GM21529 (cell line): ENCODE measurements around the gene DARS2.
"Not testable (repeated sequence)": the region's sequence is repeated elsewhere in the genome, so short reads cannot be mapped to it uniquely, and the experiment has no call there.

Experiments used
- ATAC-seq: cut with Tn5 transposase; IDR thresholded peaks from one replicate; pipeline ENCODE4 v1.9.1; 2021; ENCODE audit not compliant: unreplicated experiment

Gene DARS2

DNA sequence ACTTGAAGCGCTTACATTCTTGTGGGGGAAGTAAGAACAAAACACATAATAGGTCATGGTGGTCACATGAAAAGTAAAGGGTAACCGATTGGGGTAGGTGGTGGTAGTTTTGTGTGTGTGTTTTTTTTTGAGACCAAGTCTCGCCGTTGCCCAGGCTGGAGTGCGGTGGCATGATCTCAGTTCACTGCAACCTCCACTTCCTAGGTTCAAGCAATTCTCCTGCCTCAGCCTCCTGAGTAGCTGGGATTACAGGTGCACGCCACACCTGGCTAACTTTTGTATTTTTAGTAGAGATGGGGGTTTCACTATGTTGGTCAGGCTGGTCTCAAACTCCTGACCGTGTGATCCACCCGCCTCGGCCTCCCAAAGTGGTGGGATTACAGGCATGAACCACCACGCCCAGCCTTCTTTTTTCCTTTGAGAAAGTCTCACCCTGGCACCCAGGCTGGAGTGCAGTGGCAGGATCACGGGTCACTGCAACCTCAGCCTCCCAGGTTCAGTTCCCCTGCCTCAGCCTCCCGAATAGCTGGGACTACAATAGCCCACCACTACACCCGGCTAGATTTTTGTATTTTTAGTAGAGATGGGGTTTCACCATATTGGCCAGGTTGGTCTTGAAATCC is 37.8 kb downstream of the DARS2 start:
- ATAC-seq = not testable (repeated sequence)

GRCh38 chr1:173862769-173863223 is 38.3 kb downstream of the DARS2 start:
- ATAC-seq = no peak

- ATAC-seq = no peak
These were observed 39.0 kb downstream of the DARS2 start for GRCh38 chr1:173863224-173864161.

DNA sequence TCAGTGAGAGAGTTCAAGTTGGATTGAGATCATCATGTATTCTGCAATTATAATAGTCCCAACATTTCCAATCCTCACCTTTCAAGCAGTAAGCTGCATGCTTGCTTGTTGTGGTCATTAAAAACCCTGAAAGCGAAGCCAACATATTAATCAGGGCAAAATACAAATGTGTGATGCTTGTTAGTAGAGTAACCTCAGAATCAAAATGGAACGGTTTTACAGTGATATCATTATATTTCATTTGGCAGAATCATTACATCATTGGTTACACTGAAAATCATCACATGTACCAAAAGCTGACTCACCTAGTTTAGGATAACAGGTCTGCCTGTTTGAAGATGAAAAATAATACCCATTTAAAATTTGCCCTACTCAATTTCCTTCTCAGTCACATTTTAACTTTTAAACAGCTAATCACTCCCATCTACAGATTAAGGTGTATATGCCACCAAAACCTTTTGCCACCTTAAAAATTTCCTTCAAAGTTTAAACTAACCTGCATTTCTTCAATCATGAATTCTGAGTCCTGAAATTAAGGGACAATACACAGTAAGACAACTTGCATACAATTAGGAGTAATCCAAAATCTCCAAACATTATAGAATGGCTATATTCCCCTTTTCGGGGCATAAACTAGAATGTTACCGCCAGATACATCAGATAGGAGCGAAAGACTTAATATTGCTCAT is 39.9 kb downstream of the DARS2 start:
- ATAC-seq = no peak

DNA sequence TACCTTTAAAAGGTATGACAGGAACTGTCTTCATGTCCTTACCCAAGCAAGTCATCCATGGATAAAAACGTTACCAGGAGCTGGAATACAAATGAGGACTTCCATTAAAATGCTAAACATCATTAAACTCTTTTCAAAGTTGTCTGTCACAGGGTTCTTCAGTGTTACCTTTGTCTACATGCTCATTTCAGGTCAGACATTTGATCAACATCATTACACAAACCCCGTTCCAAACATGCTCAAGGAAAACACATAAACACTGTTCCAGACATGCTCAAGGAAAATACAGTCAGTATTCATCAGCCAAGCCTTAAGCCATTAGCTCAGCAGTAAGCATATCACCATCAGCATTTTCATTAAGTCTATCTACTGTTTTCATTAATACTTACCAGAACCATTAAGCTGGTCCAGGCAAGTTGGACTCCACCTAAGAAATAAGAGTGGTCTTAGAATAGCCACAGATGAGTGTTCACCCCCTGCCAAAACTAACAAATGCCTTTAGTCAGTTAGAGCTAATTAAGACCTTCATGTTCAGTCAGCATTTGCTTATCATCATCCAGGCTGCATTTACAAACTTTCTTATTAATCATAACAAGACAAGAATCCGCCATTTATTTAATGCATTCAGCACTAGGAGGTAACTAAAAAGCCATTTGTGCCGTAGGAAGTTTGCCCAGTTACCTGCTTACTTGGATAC is 41.1 kb downstream of the DARS2 start:
- ATAC-seq = no peak

DNA sequence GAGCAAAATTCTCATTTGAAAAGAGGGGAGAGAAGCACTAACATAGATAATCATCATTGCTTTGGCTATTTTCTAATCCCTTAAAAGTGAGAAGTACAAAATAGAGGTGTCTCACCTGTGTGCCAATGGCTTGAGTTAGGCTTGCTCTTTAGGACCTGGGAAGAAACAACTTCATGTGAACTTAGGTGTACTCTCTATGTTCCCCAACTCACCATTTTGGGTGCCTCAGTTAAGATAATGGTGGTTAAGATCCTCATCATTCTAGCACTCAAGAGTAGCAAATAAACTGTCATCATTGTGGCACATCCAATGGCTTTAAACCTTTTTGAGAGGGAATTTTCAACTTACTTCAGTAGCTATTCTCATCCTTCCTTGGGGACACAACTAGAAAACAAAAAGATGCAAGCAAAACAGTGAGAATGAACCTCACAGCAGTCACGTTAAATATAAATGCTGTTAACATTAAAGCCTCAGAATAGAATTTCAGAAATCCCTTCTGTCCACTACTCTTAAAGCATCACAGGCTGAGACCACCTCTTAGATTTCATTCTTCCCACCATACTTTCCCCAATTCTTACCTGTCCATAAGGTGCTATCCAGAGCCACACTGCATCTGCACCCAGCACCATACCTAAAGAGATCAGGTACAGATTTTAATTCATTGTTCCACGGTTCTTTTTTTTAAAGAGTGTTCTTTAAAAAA is 42.1 kb downstream of the DARS2 start:
- ATAC-seq = no peak

GRCh38 chr1:173867141-173867752 is 42.8 kb downstream of the DARS2 start:
- ATAC-seq = no peak

DNA sequence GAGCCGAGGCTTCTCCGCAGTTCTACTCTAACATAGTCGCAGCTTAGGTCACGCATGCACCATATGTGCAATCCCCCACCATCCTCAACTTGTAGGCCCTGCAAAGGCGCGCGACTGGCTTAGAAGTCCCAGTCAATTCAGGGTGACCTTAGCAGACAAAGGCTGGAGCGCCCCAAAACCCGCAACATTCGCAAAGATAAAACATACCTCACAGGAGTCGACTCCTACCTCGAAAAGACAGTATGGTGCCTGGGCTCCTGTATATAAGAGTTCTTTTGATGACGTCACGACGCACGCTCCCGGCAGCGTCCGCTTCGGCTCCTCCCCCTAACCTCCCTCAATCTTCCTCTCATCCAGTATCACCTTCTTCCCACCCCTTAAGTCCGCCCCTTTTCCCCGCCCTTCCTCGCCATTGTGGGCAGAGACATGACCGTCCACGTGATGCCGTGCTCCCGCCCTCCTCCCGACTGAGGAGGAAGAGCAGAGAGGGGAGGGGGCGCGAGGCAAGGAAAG is 43.3 kb downstream of the DARS2 start, which contains the start of gene GAS5:
Gene GAS5 (minus strand): TSS at position 237 of the 513 bp plus-strand sequence.
- ATAC-seq = peak; percentile 72

GRCh38 chr1:173868266-173869020 is 44.0 kb downstream of the DARS2 start, which contains the start of gene ZBTB37:
TSS of gene ZBTB37 (plus strand) at chr1:173868380. CDS start at chr1:173870226, 1,846 bp downstream.
- peak; percentile 67 for ATAC-seq

GRCh38 chr1:173869021-173869359 is 44.5 kb downstream of the DARS2 start:
- no peak for ATAC-seq

GRCh38 chr1:173870252-173871075 is 46.0 kb downstream of the DARS2 start:
- ATAC-seq = no peak

- ATAC-seq = no peak
These were observed 46.6 kb downstream of the DARS2 start for GRCh38 chr1:173871091-173871490.

GRCh38 chr1:173871500-173871899 is 47.0 kb downstream of the DARS2 start:
- ATAC-seq = no peak

- ATAC-seq = no peak
These were observed 52.3 kb downstream of the DARS2 start for GRCh38 chr1:173876732-173877131.

DNA sequence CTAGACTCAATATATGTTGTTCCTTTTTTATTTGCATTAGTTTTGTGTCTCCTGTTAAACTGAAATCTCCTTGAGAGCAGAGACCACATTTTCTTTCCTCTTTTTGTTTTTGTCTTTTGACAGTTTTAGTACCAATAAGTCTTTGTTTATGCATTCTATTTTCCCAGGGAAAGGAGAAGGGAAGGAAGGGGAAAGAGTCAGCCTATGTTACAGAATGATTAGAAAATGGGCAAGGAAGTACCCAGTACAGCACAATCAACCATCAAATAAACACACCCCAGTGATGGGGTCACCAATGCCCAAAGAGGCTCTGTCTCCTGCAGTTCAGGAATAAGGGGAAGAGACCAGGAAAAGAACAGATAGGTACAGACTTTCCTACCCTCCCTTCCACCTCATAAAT is 53.8 kb downstream of the DARS2 start:
- ATAC-seq = no peak

- not testable (repeated sequence) for ATAC-seq
These were observed 56.6 kb downstream of the DARS2 start for GRCh38 chr1:173881117-173881516.

- no peak for ATAC-seq
These were observed 60.2 kb downstream of the DARS2 start for GRCh38 chr1:173884701-173885100.
